ENCODE results near the gene DCUN1D1.

The DCUN1D1 gene

DNA sequence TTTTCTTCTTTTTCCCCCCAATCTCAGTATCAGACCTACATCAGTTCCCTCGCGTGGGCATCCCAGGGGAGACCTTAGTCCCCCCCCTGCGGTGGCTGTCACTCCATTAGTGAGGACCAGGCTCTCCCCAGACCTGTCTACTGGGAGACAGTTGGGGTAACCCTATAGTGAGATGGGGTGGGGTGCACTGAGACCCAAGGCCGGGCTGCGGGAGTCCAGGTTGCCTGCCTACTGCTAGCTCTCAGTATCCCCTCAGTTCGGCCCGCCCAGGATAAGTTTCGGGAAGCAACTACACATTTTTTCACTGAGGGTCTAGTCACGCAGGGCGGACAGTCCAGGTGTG, 671 bp upstream of the DCUN1D1 start:
- TF ChIP-seq ISL1 (CRISPR knock-in tag; IDR thresholded peaks at IDR 0.05) = no peak
- TF ChIP-seq, protein P1, sequence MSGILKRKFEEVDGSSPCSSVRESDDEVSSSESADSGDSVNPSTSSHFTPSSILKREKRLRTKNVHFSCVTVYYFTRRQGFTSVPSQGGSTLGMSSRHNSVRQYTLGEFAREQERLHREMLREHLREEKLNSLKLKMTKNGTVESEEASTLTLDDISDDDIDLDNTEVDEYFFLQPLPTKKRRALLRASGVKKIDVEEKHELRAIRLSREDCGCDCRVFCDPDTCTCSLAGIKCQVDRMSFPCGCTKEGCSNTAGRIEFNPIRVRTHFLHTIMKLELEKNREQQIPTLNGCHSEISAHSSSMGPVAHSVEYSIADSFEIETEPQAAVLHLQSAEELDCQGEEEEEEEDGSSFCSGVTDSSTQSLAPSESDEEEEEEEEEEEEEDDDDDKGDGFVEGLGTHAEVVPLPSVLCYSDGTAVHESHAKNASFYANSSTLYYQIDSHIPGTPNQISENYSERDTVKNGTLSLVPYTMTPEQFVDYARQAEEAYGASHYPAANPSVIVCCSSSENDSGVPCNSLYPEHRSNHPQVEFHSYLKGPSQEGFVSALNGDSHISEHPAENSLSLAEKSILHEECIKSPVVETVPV (CRISPR knock-in tag; IDR thresholded peaks at IDR 0.05) = no peak
- no peak for TF ChIP-seq TCF4 (CRISPR knock-in tag; IDR thresholded peaks at IDR 0.05; ENCODE audit: borderline replicate concordance)
- TF ChIP-seq PPARA (CRISPR knock-in tag; IDR thresholded peaks at IDR 0.05; ENCODE audit: borderline replicate concordance) = no peak
- TF ChIP-seq BACH2 (CRISPR knock-in tag; IDR thresholded peaks at IDR 0.05; ENCODE audit: borderline replicate concordance) = no peak
- no peak for TF ChIP-seq CSDC2 (CRISPR knock-in tag; IDR thresholded peaks at IDR 0.05)
- no peak for TF ChIP-seq ZFP3 (CRISPR knock-in tag; IDR thresholded peaks at IDR 0.05)
- TF ChIP-seq ZC3H10 (CRISPR knock-in tag; IDR thresholded peaks at IDR 0.05) = no peak
- TF ChIP-seq ZNF8 (CRISPR knock-in tag; IDR thresholded peaks at IDR 0.05) = no peak
- no peak for TF ChIP-seq PATZ1 (CRISPR knock-in tag; IDR thresholded peaks at IDR 0.05; ENCODE audit: borderline replicate concordance)
- no peak for TF ChIP-seq GLIS3 (CRISPR knock-in tag; IDR thresholded peaks at IDR 0.05)
- no peak for TF ChIP-seq ESRRG (CRISPR knock-in tag; IDR thresholded peaks at IDR 0.05)
- TF ChIP-seq ZFP30 (CRISPR knock-in tag; IDR thresholded peaks at IDR 0.05) = no peak
- TF ChIP-seq OSR1 (CRISPR knock-in tag; IDR thresholded peaks at IDR 0.05) = no peak
- TF ChIP-seq, protein P2, sequence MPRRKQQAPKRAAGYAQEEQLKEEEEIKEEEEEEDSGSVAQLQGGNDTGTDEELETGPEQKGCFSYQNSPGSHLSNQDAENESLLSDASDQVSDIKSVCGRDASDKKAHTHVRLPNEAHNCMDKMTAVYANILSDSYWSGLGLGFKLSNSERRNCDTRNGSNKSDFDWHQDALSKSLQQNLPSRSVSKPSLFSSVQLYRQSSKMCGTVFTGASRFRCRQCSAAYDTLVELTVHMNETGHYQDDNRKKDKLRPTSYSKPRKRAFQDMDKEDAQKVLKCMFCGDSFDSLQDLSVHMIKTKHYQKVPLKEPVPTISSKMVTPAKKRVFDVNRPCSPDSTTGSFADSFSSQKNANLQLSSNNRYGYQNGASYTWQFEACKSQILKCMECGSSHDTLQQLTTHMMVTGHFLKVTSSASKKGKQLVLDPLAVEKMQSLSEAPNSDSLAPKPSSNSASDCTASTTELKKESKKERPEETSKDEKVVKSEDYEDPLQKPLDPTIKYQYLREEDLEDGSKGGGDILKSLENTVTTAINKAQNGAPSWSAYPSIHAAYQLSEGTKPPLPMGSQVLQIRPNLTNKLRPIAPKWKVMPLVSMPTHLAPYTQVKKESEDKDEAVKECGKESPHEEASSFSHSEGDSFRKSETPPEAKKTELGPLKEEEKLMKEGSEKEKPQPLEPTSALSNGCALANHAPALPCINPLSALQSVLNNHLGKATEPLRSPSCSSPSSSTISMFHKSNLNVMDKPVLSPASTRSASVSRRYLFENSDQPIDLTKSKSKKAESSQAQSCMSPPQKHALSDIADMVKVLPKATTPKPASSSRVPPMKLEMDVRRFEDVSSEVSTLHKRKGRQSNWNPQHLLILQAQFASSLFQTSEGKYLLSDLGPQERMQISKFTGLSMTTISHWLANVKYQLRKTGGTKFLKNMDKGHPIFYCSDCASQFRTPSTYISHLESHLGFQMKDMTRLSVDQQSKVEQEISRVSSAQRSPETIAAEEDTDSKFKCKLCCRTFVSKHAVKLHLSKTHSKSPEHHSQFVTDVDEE (CRISPR knock-in tag; IDR thresholded peaks at IDR 0.05) = no peak
- TF ChIP-seq ZNF70 (CRISPR knock-in tag; IDR thresholded peaks at IDR 0.05) = no peak
- TF ChIP-seq, protein P3, sequence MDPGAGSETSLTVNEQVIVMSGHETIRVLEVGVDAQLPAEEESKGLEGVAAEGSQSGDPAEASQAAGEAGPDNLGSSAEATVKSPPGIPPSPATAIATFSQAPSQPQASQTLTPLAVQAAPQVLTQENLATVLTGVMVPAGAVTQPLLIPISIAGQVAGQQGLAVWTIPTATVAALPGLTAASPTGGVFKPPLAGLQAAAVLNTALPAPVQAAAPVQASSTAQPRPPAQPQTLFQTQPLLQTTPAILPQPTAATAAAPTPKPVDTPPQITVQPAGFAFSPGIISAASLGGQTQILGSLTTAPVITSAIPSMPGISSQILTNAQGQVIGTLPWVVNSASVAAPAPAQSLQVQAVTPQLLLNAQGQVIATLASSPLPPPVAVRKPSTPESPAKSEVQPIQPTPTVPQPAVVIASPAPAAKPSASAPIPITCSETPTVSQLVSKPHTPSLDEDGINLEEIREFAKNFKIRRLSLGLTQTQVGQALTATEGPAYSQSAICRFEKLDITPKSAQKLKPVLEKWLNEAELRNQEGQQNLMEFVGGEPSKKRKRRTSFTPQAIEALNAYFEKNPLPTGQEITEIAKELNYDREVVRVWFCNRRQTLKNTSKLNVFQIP (CRISPR knock-in tag; IDR thresholded peaks at IDR 0.05; ENCODE audit: borderline replicate concordance, low read depth) = no peak
- TF ChIP-seq RARB (CRISPR knock-in tag; IDR thresholded peaks at IDR 0.05) = no peak
- TF ChIP-seq CREB5 (CRISPR knock-in tag; IDR thresholded peaks at IDR 0.05; ENCODE audit: low read depth) = no peak
- no peak for ATAC-seq

DNA sequence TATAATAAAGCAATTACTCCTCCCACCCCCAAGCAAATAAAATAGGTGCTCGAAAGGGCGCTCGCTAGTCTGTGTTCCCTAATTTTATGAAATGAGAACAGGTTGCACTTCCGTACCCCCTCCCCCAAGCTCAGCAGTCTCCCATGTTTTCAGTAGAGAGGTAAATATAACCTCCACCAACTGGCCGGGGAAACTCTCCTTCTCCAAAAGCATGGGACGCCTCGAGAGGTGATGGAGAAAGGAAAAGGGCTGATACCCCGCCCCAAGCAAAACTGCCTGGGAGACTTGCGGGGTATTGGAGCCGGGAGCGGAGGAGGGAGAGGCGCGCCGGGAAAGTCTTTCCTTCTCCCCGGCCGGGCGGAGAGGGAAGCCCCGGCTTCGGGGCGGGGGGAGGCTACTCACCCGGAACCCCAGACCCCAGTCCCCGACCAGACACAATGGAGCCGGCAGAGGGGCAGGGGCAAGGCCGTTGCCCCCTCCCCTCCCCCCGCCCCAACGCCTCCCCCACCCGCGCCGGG, 605 bp downstream of the DCUN1D1 start:
- no peak for TF ChIP-seq PPARA (CRISPR knock-in tag; IDR thresholded peaks at IDR 0.05; ENCODE audit: borderline replicate concordance)
- TF ChIP-seq TCF4 (CRISPR knock-in tag; IDR thresholded peaks at IDR 0.05; ENCODE audit: borderline replicate concordance) = no peak
- peak; percentile 47 for ATAC-seq

GRCh38 chr3:182979103-182979673, 1.1 kb downstream of the DCUN1D1 start:
- peak; percentile 30 for ATAC-seq
- TF ChIP-seq PATZ1 (CRISPR knock-in tag; IDR thresholded peaks at IDR 0.05; ENCODE audit: borderline replicate concordance) = 0 out of 2 replicates have a peak, but pooled peaks have one; percentile 12
- TF ChIP-seq ZFP30 (CRISPR knock-in tag; IDR thresholded peaks at IDR 0.05) = no peak

Data from SK-N-SH treated with all-trans-retinoic acid at 6 μM for 48 hours (cell line).